Esophagus squamous epithelium (tissue), 4 donors: ENCODE data around the gene MB.

ENCODE experiments used
- POLR2A ChIP-seq, 4 donors: fragments of 450-650 bp; IDR thresholded peaks; one replicate each; pipeline ENCODE4 v1.6.1; 2017; ENCODE audit warnings: antibody characterized with exemption in 4 of 4, mild to moderate bottlenecking in 4 of 4, moderate library complexity in 3 of 4
- TF ChIP-seq, protein P1 (sequence below), 6 experiments: fragments of 450-650 bp in 4 of 6; fragments of 200-600 bp in 2 of 6; sonication (generic) in 2 of 6; IDR thresholded peaks; one replicate each; pipeline ENCODE4 v1.5.1; 2016 to 2019; ENCODE audit warnings: antibody characterized with exemption in 6 of 6, mild to moderate bottlenecking in 4 of 6, moderate library complexity in 4 of 6

DNA sequence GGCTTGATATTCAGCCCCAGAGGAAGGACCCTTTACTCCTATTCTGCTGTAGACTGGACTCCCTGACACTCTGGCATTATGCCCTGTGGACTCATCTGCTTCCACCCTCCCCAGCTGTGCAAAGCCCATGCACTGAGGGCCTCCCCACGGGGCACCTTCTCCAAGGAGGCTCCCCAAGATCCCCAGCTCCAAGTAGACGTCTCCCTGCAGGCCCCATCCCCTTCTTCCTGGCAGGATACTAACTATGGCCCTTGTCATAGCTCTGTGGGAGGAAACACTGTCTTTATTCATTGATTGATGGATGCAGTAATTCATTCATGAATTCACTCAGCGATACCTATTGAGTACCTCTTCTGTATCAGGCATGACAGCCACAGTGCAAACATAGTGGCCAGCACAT, 15.8 kb upstream of the MB start:
- TF ChIP-seq, protein P1, sequence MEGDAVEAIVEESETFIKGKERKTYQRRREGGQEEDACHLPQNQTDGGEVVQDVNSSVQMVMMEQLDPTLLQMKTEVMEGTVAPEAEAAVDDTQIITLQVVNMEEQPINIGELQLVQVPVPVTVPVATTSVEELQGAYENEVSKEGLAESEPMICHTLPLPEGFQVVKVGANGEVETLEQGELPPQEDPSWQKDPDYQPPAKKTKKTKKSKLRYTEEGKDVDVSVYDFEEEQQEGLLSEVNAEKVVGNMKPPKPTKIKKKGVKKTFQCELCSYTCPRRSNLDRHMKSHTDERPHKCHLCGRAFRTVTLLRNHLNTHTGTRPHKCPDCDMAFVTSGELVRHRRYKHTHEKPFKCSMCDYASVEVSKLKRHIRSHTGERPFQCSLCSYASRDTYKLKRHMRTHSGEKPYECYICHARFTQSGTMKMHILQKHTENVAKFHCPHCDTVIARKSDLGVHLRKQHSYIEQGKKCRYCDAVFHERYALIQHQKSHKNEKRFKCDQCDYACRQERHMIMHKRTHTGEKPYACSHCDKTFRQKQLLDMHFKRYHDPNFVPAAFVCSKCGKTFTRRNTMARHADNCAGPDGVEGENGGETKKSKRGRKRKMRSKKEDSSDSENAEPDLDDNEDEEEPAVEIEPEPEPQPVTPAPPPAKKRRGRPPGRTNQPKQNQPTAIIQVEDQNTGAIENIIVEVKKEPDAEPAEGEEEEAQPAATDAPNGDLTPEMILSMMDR (IDR thresholded peaks at IDR 0.05) = no peak
- TF ChIP-seq POLR2A (IDR thresholded peaks at IDR 0.05) = no peak
